GM19099 (cell line): ENCODE measurements around the gene RUNX3.

ENCODE experiments used
- POLR2A ChIP-seq: IDR thresholded peaks from 3 replicates; pipeline ENCODE4 v1.6.1; 2011; ENCODE audit warnings: low read depth; ENCODE audit not compliant: insufficient read length; ENCODE audit errors: extremely low read depth

Gene RUNX3

GRCh38 chr1:24955779-24956365 lies 25.8 kb upstream of the RUNX3 start:
- TF ChIP-seq POLR2A, result no peak

DNA sequence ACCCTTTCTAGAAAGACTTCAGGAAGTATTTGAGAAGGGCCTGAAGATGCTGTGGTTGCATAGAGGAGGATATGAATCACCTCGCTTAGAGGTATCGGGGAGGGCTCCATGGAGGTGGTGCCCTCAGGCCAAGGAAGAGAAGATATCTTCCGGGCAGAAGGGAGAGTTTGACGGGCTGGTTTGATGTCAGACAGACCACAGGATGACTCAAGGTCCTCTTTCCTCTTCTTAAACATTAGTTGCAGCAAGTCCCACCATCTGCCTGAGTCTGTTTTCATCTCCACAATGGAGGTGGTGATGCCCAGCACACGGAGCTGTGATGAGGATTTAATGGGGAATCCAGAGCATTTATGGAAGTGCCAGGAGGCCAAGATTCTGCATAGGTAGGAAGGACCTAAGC lies 25.1 kb upstream of the RUNX3 start:
- no peak for TF ChIP-seq POLR2A

GRCh38 chr1:24954631-24955030 lies 24.6 kb upstream of the RUNX3 start:
- TF ChIP-seq POLR2A, result no peak

GRCh38 chr1:24954022-24954421 lies 23.9 kb upstream of the RUNX3 start:
- TF ChIP-seq POLR2A, result no peak

DNA sequence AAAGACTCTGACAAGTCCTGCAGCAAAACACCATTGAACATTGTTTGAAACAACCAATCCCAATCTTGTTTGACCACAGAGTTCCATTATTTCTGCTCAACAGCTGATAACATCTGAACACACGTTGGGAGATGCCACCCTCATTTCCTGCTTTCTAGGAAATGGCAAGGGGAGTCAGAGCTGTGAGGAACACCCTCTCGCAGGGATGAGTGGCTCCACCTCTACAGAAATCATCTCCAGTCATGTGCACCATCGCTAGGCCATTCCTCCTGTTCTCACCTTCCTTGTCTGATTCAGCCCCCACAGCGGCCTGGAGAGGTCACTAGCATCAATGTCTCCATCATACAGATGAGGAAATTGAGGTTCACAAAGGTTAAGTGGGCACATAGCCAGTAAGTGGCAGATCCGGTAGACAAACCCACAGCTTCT lies 22.4 kb upstream of the RUNX3 start:
- TF ChIP-seq POLR2A, result no peak

GRCh38 chr1:24951810-24952412 lies 21.8 kb upstream of the RUNX3 start:
- TF ChIP-seq POLR2A, result no peak

DNA sequence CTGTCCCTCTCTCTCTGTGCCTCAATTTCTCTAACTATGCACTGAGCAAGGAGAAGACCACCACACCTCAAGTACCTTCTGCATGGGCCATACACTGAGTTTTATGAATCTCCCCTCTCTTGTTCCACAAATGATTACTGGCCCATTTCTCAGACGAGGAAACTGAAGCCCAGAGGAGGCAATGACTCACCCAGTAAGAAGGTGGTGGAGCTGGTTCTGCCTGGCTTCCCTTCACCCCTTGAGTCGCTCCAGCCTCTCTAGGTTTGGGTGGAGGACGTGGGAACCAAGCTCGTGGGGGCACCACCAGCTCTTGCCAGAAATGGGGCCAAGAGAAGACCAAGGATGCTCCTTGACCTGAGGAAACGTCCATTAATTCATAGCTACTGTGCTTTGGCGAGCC lies 21.3 kb upstream of the RUNX3 start:
- no peak for TF ChIP-seq POLR2A

DNA sequence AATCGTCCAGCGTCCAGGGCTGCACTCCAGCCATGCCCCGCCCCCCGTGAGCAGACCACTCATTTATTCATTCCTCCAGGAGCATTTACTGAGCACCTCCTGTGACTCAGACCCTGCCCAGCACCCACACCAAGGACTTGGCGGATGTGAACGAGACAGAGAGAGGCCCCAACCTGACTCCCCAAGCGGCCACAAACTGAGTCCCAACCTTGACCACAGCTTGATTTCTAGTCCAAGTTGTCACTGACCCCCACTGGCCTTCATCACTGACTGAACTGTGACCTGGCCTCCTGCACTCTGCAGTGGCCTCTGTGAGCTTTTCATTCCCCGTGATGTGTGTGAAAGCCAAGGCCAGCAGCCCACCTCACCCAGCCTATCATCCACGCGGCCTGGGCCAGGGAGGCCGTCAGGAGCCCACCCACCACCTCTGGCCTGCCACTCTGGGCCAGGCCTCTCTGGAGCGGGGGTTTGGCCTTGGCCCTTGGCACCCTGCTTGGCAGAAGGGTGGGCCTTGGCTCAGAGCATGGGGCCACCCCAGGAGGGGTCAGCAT lies 19.3 kb upstream of the RUNX3 start:
- no peak for TF ChIP-seq POLR2A

- TF ChIP-seq POLR2A, result no peak
These were observed 18.2 kb upstream of the RUNX3 start for GRCh38 chr1:24948079-24948827.

GRCh38 chr1:24946861-24947658 lies 17.0 kb upstream of the RUNX3 start:
- TF ChIP-seq POLR2A, result no peak

- no peak for TF ChIP-seq POLR2A
These were observed 15.6 kb upstream of the RUNX3 start for GRCh38 chr1:24945354-24946326.

DNA sequence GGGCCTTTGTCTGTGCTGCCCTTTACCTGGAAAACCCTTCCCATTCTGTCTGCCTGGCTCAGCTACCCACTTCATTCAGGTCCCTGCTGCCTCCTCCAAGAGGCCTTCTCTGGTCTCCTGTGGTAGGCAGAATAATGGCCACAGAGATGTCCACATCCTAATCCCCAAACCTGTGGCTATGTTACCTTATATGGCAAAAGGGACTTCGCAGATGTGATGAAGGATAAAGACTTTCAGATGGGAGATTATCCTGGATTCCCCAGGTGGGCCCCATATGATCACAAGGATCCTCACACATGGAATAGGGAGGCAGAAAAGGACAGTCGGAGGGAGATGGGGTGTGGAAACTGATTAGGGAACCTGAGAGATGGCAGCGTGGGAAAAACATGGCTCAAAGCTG lies 14.2 kb upstream of the RUNX3 start:
- TF ChIP-seq POLR2A, result no peak

- TF ChIP-seq POLR2A, result no peak
These were observed 12.7 kb upstream of the RUNX3 start for GRCh38 chr1:24942789-24943188.

GRCh38 chr1:24941564-24941963 lies 11.5 kb upstream of the RUNX3 start:
- no peak for TF ChIP-seq POLR2A
